ENCODE data around the gene CCDC88C. TPM values are rescaled to one million over a fixed set of nuclear protein-coding genes. Genes with fewer than 3 reads are reported as not detected.

CCDC88C gene
- total RNA-seq, 2 experiments from 2014 or later, result 137 to 253 TPM

DNA sequence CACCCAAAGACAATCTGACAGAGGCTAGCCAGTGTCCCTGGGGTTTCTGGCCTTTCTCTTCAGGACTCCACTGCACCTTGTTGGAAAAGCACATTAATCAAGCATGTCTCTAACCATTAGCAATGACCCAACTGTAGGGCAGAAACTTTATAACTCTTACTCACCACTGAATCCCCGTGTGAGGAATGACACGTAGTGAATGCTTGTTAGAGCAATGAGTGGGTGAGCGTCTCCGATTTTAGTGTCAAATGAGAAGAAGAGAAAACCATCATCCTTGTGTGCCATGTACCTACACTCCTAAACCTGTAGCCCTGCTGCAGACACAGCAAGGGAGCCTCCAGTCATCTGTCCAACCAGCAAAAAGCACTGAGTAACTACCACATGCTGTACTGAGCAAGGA, 116.7 kb downstream of the CCDC88C start:
- Histone ChIP-seq H3K4me1 (ENCODE audit: insufficient read depth, low read length, poor library complexity, severe bottlenecking) (peaks cover 5% of the 10 kb centered on the region), H3K9me3 (ENCODE audit: low read length) (no peaks in the 10 kb centered on the region), H3K9me2 (ENCODE audit: insufficient read depth, low read length) (no peaks in the 10 kb centered on the region), H3K4me3 (ENCODE audit: low read depth, low read length, poor library complexity, severe bottlenecking) (no peak overlapping the region), H3K36me3 (ENCODE audit: insufficient read depth, low read length) (peaks cover 99% of the 10 kb centered on the region), H3K27ac (ENCODE audit: low read depth, low read length, poor library complexity, severe bottlenecking) (no peak overlapping the region), H3K4me2 (ENCODE audit: low read length) (no peak overlapping the region), H2AFZ (ENCODE audit: low read length) (no peak overlapping the region), H3K79me2 (ENCODE audit: insufficient read depth, low read depth, low read length) (no peaks in the 10 kb centered on the region), H4K20me1 (ENCODE audit: insufficient read depth, low read length) (0 out of 2 replicates have a peak, but pooled peaks cover 6% of the 10 kb centered on the region)
- POLR2A ChIA-PET, result no interaction called here
- no TSS peak for BruUV-seq (replicated peaks)
- DNase-seq (ENCODE audit: low spot score), result no peak
- CTCF ChIA-PET (ENCODE audit: unreplicated experiment), result no interaction called here
- TF ChIP-seq, protein P1, sequence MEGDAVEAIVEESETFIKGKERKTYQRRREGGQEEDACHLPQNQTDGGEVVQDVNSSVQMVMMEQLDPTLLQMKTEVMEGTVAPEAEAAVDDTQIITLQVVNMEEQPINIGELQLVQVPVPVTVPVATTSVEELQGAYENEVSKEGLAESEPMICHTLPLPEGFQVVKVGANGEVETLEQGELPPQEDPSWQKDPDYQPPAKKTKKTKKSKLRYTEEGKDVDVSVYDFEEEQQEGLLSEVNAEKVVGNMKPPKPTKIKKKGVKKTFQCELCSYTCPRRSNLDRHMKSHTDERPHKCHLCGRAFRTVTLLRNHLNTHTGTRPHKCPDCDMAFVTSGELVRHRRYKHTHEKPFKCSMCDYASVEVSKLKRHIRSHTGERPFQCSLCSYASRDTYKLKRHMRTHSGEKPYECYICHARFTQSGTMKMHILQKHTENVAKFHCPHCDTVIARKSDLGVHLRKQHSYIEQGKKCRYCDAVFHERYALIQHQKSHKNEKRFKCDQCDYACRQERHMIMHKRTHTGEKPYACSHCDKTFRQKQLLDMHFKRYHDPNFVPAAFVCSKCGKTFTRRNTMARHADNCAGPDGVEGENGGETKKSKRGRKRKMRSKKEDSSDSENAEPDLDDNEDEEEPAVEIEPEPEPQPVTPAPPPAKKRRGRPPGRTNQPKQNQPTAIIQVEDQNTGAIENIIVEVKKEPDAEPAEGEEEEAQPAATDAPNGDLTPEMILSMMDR (conservative IDR thresholded peaks at IDR 0.05; ENCODE audit: low read length), result no peak
- no peak for TF ChIP-seq EZH2phosphoT487 (IDR thresholded peaks at IDR 0.05; ENCODE audit: borderline replicate concordance, low read depth, low read length)
- intact Hi-C loops (cut with micrococcal nuclease; ENCODE audit: unreplicated experiment), result no loop called here

DNA sequence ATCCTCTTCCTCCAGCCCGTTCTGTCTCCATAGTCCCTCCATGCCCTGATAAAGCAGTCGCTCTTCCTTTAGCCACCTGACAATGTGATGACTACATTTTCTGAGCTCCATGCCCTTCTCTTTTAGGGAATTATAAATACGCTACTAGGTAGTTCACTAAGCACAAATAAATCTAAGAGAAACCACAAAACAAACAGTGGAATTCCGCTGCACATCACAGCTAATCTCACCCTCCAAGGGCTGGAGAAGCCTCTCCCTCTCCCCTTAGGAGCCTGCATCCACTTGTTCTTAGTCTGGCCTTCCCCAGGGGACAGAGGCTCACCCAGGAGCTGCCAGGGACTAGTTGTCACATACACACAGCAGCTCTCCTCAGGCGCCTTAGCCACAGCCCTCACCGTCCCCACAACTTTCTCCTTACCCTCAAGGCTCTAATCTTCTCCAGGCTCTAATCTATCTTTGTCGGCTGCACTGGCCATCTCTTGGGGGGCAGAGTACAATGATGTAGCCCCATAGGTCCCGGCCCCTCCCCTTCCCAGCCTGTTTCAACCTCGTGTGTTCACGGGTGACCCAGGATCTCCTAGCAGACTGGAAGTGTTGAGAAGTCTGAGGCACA, 117.2 kb downstream of the CCDC88C start:
- POLR2A ChIA-PET, result no interaction called here

More for the DNA sequence above, 117.2 kb downstream of the CCDC88C start:
- Histone ChIP-seq H3K36me3 (ENCODE audit: insufficient read depth, low read length) (peaks cover 99% of the 10 kb centered on the region), H4K20me1 (ENCODE audit: insufficient read depth, low read length) (0 out of 2 replicates have a peak, but pooled peaks cover 6% of the 10 kb centered on the region), H3K4me1 (ENCODE audit: insufficient read depth, low read length, poor library complexity, severe bottlenecking) (peaks cover 5% of the 10 kb centered on the region), H3K4me3 (ENCODE audit: low read depth, low read length, poor library complexity, severe bottlenecking) (no peak overlapping the region), H3K9me3 (ENCODE audit: low read length) (no peaks in the 10 kb centered on the region), H3K9me2 (ENCODE audit: insufficient read depth, low read length) (no peaks in the 10 kb centered on the region), H2AFZ (ENCODE audit: low read length) (no peak overlapping the region), H3K4me2 (ENCODE audit: low read length) (no peak overlapping the region), H3K79me2 (ENCODE audit: insufficient read depth, low read depth, low read length) (no peaks in the 10 kb centered on the region), H3K27ac (ENCODE audit: low read depth, low read length, poor library complexity, severe bottlenecking) (no peak overlapping the region)
- TF ChIP-seq EZH2phosphoT487 (IDR thresholded peaks at IDR 0.05; ENCODE audit: borderline replicate concordance, low read depth, low read length), result no peak
- TF ChIP-seq, protein P1 (conservative IDR thresholded peaks at IDR 0.05; ENCODE audit: low read length), result no peak
- intact Hi-C loops (cut with micrococcal nuclease; ENCODE audit: unreplicated experiment), result no loop called here
- CTCF ChIA-PET (ENCODE audit: unreplicated experiment), result no interaction called here
- BruUV-seq (replicated peaks), result no TSS peak
- no peak for DNase-seq (ENCODE audit: low spot score)

Measured in OCI-LY7 (cell line).